Cardiac fibroblast (primary cell): ENCODE results near the gene NDUFA8.

ENCODE experiments used
- DNase-seq, 2 donors: peaks; one replicate each; pipeline versions ENCODE4 v3.0.0 to v3.0.0-alpha.2; 2010; ENCODE audit warnings: low read depth in 2 of 2
- H3K4me3 ChIP-seq, 2 donors: replicated peaks in 1 of 2; 1 replicate in 1 of 2; 2 replicates in 1 of 2; pipeline ENCODE4 v1.5.1; 2011; ENCODE audit warnings: low read depth in 2 of 2, low read length in 2 of 2, mild to moderate bottlenecking in 2 of 2, moderate library complexity in 1 of 2
- CTCF ChIP-seq: IDR thresholded peaks from one replicate; pipeline ENCODE4 v1.5.1; 2011; ENCODE audit warnings: low read depth, mild to moderate bottlenecking, low read length, inconsistent platforms

The NDUFA8 gene

GRCh38 chr9:122192914-122193525 is 33.4 kb upstream of the NDUFA8 start:
- DNase-seq: no peak
- no peak overlapping the region for H3K4me3 ChIP-seq
- TF ChIP-seq CTCF: no peak

GRCh38 chr9:122192261-122192875 is 32.8 kb upstream of the NDUFA8 start:
- DNase-seq: no peak
- no peak for TF ChIP-seq CTCF
- no peak overlapping the region for H3K4me3 ChIP-seq

- no peak overlapping the region for H3K4me3 ChIP-seq
- DNase-seq: no peak
- no peak for TF ChIP-seq CTCF
Measured at GRCh38 chr9:122191584-122191983, 32.0 kb upstream of the NDUFA8 start.

- DNase-seq: peak in 1 of 2 donors; percentile 20
- TF ChIP-seq CTCF: no peak
- H3K4me3 ChIP-seq: no peak overlapping the region
Measured at GRCh38 chr9:122190597-122191381, 31.2 kb upstream of the NDUFA8 start.

GRCh38 chr9:122188369-122188768 is 28.8 kb upstream of the NDUFA8 start:
- DNase-seq: no peak
- no peak for TF ChIP-seq CTCF
- no peak overlapping the region for H3K4me3 ChIP-seq

GRCh38 chr9:122186777-122187470 is 27.3 kb upstream of the NDUFA8 start:
- H3K4me3 ChIP-seq: no peak overlapping the region
- DNase-seq: no peak
- TF ChIP-seq CTCF: no peak
